Heart right ventricle (tissue), 16 donors: Measurements from ENCODE around the gene L3MBTL4. TPM values are rescaled to one million over a fixed set of nuclear protein-coding genes. Genes with fewer than 3 reads are reported as not detected.

Source experiments
- ATAC-seq, 8 donors: fragments of 200-7000 bp; cut with Tn5 transposase; one replicate each; pipeline ENCODE4 v1.9.1; 2020; ENCODE audit warnings: mild to moderate bottlenecking in 8 of 8, moderate library complexity in 8 of 8, moderate number of reproducible peaks in 1 of 8
- DNase-seq, 2 donors: peaks; one replicate each; pipeline ENCODE4 v3.0.0-alpha.2; 2020
- H3K27ac ChIP-seq, 10 donors: fragments of 200-600 bp; sonication (generic) in 2 of 10; one replicate each; pipeline versions ENCODE4 v1.5.0 to v1.8.0; 2020 to 2022; ENCODE audit warnings: mild to moderate bottlenecking in 3 of 10
- H3K27me3 ChIP-seq, 7 donors: fragments of 200-600 bp; one replicate each; pipeline ENCODE4 v1.8.0; 2021 to 2022; ENCODE audit warnings: mild to moderate bottlenecking in 2 of 7
- H3K36me3 ChIP-seq, 9 donors: fragments of 200-600 bp; sonication (generic) in 1 of 9; one replicate each; pipeline versions ENCODE4 v1.5.0 to v1.8.0; 2020 to 2022; ENCODE audit warnings: mild to moderate bottlenecking in 2 of 9
- H3K4me1 ChIP-seq, 9 donors: fragments of 200-600 bp; sonication (generic) in 1 of 9; one replicate each; pipeline versions ENCODE4 v1.5.0 to v1.8.0; 2020 to 2022; ENCODE audit warnings: mild to moderate bottlenecking in 4 of 9
- H3K4me3 ChIP-seq, 10 donors: fragments of 200-600 bp; sonication (generic) in 2 of 10; one replicate each; pipeline versions ENCODE4 v1.5.0 to v1.8.0; 2020 to 2022; ENCODE audit warnings: mild to moderate bottlenecking in 7 of 10, moderate library complexity in 2 of 10
- H3K9me3 ChIP-seq, 11 donors: fragments of 200-600 bp in 10 of 11; sonication (generic) in 2 of 11; one replicate each; pipeline versions ENCODE4 v1.5.0 to v1.8.0; 2013 to 2022; ENCODE audit warnings: mild to moderate bottlenecking in 2 of 11, control low read depth in 1 of 11, moderate library complexity in 1 of 11
- WGBS, 2 donors: extraction: QIAGEN DNeasy Blood & Tissue Kit; methylation state at CpG; one replicate each; pipeline ENCODE4 v1.1.7; 2013; ENCODE audit warnings: inconsistent platforms in 1 of 2; 5-methylcytosine and 5-hydroxymethylcytosine counted together
- intact Hi-C, 10 donors: fragments of 100-400 bp; cut with DNase I; formaldehyde crosslinking; loops; one replicate each; pipeline versions ENCODE4 v1.11.1 to v1.14.2; 2022
- polyA plus RNA-seq, 2 donors: library from polyadenylated mRNA; stranded (reverse); fragments of 200-250 nt; gene quantifications; one replicate each; pipeline ENCODE4 v1.2.3, GENCODE V29; 2013
- total RNA-seq, 10 donors: library from RNA; stranded (reverse); fragmentation: NEBNext Ultra II Directional in 3 of 10; extraction: Animal tissue kit (Norgen Biotek cat#: 25700) in 3 of 10; gene quantifications; one replicate each; pipeline versions ENCODE4 v1.2.1 to v1.2.4, GENCODE V29; 2021 to 2023
- TF ChIP-seq, protein P1 (sequence below), 9 donors: fragments of 200-600 bp; sonication (generic) in 2 of 9; IDR thresholded peaks; one replicate each; pipeline versions ENCODE4 v1.5.0 to v1.8.0; 2021 to 2022; ENCODE audit warnings: antibody characterized with exemption in 9 of 9, mild to moderate bottlenecking in 5 of 9, moderate library complexity in 1 of 9
- donor health status: Arrhythmogenic right ventricular cardiomyopathy.
- donor health status: ischemic (EF 13 %, LVEDD 7.1; RV severe dilation, severe dysfunction).
- donor health status: healthy with polysubstance abuse.
- donor health status: DM: no; HTN: yes; CAD: no.
- donor health status: DM: no; HTN: no; CAD: no.
- donor health status: ischemic (EF 25% LVEDD 6.9; RV normal size, moderate dysfunction).
- donor health status: ischemic (EF 25% LVEDD 5.7; RV mildly dilated, moderate dysfunction).
- donor health status: healthy.
- donor health status: DM: yes; HTN: yes; CAD: no.
- donor health status: Ischemic cardiomyopathy.
- donor health status: ischemic (EF 35%, LVEDD 5.7; RV mildly dilated, moderate dysfunction).
- donor health status: nonischemic (EF 11% LVEDD 7.7; RV severe dilation, severe dysfunction).
- donor health status: DM: yes; HTN: yes; CAD: no.
- donor health status: PGD.
- donor health status: ischemic (EF 29% LVEDD 5.4; RV normal size, mild dysfunction).
- donor health status: nonischemic (EF 23%, LVEDD 6.1; RV moderate dilation, normal function).

The L3MBTL4 gene
- total and polyA plus RNA-seq, 12 donors: 0.54 to 3.2 (median 1.3) TPM

DNA sequence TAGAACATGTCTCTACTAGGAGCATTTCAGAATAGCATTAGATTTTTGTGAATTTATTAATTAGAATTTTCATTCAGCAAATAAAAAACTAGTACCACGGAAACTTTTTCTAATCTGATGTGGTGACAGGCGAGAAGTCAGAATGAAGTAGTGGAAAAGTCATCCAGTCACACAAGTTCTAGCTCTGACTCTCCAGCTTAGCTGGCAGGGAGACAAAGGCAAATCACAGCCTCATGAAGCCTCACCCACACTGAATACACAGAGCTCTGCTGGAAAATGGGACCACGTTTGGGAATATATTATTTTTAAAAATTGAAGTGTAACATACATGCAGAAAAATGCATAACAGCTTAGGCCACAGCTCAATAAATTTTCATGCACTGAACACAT lies 86.1 kb downstream of the L3MBTL4 start:
- DNase-seq (peak in 1 of 2 donors; percentile 61), ATAC-seq (peak in 7 of 8 donors; percentile 58 to 95 (median 86))
- TF ChIP-seq, protein P1, sequence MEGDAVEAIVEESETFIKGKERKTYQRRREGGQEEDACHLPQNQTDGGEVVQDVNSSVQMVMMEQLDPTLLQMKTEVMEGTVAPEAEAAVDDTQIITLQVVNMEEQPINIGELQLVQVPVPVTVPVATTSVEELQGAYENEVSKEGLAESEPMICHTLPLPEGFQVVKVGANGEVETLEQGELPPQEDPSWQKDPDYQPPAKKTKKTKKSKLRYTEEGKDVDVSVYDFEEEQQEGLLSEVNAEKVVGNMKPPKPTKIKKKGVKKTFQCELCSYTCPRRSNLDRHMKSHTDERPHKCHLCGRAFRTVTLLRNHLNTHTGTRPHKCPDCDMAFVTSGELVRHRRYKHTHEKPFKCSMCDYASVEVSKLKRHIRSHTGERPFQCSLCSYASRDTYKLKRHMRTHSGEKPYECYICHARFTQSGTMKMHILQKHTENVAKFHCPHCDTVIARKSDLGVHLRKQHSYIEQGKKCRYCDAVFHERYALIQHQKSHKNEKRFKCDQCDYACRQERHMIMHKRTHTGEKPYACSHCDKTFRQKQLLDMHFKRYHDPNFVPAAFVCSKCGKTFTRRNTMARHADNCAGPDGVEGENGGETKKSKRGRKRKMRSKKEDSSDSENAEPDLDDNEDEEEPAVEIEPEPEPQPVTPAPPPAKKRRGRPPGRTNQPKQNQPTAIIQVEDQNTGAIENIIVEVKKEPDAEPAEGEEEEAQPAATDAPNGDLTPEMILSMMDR (IDR thresholded peaks at IDR 0.05): no peak
- intact Hi-C loops: no loop called here
- 26 to 31% methylated on average over 3 of the region's 3 CpGs for WGBS, 2 donors
- H3K27ac ChIP-seq: peak overlapping the region in 3 of 10 donors; percentile 0 to 19 (median 3)
- H3K9me3 ChIP-seq: peaks cover 0 to 19% (median 5%) of the 10 kb centered on the region in 11 donors
- no peaks in the 10 kb centered on the region for H3K27me3 ChIP-seq
- peaks cover 0 to 5% (median 0%) of the 10 kb centered on the region in 9 donors for H3K4me1 ChIP-seq
- no peak overlapping the region for H3K4me3 ChIP-seq
- no peaks in the 10 kb centered on the region for H3K36me3 ChIP-seq

DNA sequence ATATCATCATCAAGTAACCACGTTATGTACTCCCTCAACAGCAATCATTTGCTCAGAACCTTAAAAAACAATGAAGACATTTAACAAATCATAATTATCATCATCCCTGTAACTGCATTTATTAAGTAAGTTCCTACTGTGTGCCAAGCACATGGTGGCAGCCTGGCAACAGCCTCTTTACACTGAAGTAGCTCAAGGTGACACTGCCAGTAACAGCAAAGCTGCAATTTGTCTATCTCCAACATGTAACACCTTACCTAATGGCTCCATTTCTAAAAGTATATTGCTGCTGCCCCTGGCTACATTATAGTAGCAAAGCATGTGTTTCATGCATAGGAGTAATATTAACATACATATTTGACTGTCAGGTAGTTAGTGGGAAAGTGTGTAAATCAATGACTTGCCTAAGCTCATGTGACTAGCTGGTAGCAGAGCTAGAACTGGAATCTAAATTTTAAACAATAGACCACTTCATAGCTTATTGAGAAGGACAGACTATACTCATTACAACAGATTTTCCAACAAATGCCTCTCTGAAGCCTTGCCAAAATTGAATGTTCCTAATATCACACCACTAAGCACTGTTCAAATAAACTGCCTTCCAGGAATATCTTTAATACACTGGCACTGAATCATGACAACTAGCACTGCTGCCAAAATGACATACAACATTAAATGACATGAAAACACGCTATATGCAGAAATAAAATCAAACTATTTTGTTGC lies 86.7 kb downstream of the L3MBTL4 start:
- intact Hi-C loops: no loop called here
- ATAC-seq: peak in 7 of 8 donors; percentile 17 to 84 (median 65)
- no peak for DNase-seq
- peak overlapping the region in 3 of 10 donors; percentile 0 to 19 (median 3) for H3K27ac ChIP-seq
- H3K4me1 ChIP-seq: peaks cover 0 to 5% (median 0%) of the 10 kb centered on the region in 9 donors
- TF ChIP-seq, protein P1 (IDR thresholded peaks at IDR 0.05): no peak
- peaks cover 0 to 25% (median 10%) of the 10 kb centered on the region in 11 donors for H3K9me3 ChIP-seq
- 46 to 59% methylated on average over 2 of the region's 2 CpGs for WGBS, 2 donors
- no peaks in the 10 kb centered on the region for H3K27me3 ChIP-seq
- H3K36me3 ChIP-seq: no peaks in the 10 kb centered on the region
- no peak overlapping the region for H3K4me3 ChIP-seq

DNA sequence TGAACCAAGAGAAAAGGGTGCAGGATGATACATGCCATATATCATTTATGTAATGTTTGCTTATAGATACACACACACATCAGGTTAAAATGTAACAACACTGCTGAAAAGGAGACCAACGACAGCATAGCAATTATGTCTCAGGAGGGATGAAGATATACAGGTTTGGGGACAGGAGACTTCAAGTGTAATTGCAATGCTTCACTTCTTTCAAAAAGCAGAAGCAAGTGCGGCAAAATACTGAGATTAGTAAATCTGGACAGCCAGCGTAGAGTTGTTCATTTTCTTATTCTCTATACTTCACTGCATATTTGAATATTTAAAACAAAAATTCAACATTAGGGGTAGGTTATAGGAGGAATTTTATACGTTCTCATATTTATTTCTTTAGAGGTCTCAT lies 87.2 kb downstream of the L3MBTL4 start:
- no peaks in the 10 kb centered on the region for H3K36me3 ChIP-seq
- H3K27ac ChIP-seq: no peak overlapping the region
- TF ChIP-seq, protein P1 (IDR thresholded peaks at IDR 0.05): no peak
- H3K4me3 ChIP-seq: no peak overlapping the region
- WGBS, 2 donors: 83 to 87% methylated on average over 4 of the region's 4 CpGs
- no peak for ATAC-seq
- peaks cover 0 to 5% (median 0%) of the 10 kb centered on the region in 9 donors for H3K4me1 ChIP-seq
- peaks cover 0 to 31% (median 14%) of the 10 kb centered on the region in 11 donors for H3K9me3 ChIP-seq
- intact Hi-C loops: no loop called here
- no peak for DNase-seq
- no peaks in the 10 kb centered on the region for H3K27me3 ChIP-seq

DNA sequence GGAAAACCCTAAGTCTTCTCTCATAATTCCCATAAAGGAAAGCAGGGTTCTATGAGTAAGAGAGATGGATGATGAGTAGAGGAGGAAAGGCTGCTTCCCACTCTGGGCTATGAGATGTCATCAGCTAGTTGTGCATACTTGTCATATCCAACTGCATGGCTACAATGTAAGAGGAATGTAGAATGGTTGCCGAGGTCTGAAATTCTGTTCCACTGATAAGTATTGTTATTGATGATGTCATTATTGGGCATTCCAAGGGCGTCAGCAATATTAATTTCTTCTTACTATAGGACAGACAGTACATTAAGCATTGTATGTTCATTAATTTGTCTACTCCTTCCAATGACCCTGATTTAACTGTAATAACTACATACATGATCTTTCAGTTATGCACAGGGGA lies 88.1 kb downstream of the L3MBTL4 start:
- DNase-seq (no peak), ATAC-seq (no peak)
- Histone ChIP-seq H3K9me3 (peaks cover 0 to 39% (median 15%) of the 10 kb centered on the region in 11 donors), H3K36me3 (no peaks in the 10 kb centered on the region), H3K27ac (no peak overlapping the region), H3K27me3 (no peaks in the 10 kb centered on the region), H3K4me3 (no peak overlapping the region), H3K4me1 (peaks cover 0 to 5% (median 0%) of the 10 kb centered on the region in 9 donors)
- TF ChIP-seq, protein P1 (IDR thresholded peaks at IDR 0.05): no peak
- intact Hi-C loops: no loop called here
- 66 to 68% methylated on average over 2 of the region's 2 CpGs for WGBS, 2 donors
